ENCODE measurements around the gene S100A9.

S100A9 gene

DNA sequence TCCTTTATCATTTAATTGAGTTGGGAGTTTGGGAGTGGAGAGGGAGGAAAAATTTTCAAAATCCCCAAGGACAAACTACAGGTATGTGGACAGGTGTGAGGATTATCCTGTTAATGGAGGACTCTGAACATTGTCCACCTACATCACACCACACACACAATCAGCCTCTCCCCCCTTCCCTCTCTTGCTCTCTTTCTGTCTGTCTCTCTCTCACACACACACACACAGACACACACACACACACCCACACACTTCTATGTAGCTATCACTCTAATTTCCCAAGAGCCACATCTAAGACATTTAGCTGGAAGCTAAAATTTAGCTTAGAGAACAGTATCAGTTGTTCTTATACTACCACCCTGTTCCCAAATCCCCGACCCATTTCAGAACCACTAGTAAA, 31.7 kb downstream of the S100A9 start:
- DNase-seq (ENCODE audit: low read depth in 1 of 2, low spot score in 1 of 2), result no peak

DNA sequence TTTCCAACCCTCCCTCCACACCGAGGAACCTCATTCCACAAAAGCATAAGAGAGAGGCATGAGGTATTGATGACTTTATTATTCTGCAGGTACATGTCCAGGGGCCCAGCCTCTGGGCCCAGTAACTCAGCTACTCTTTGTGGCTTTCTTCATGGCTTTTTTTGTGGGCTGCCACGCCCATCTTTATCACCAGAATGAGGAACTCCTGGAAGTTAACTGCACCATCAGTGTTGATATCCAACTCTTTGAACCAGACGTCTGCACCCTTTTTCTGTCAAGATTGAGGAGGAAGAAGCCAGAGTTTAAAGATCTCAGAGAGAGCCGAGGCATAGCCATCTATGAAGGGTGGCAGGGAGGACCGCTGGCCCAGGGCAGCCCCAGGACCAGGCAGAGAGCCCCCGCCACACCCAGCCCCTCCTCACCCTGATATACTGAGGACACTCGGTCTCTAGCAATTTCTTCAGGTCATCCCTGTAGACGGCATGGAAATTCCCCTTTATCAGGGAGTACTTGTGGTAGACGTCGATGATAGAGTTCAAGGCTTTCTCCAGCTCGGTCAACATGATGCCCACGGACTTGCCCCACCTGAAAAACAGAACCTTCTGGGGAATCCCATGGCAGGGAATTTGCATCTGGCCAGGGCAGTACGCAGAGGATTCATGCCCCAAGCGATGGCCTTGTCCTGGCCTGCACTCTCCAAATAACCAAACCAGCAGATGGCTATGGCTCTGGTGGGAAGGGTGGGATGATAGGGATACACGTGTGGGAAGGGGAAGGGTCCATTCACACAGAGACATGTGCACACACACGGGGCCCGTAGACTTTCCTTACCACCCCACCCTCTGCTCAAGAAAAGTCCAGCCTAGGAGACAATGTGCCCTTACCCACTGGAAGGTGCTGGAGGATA, 32.6 kb downstream of the S100A9 start:
- no peak for DNase-seq (ENCODE audit: low read depth in 1 of 2, low spot score in 1 of 2)

DNA sequence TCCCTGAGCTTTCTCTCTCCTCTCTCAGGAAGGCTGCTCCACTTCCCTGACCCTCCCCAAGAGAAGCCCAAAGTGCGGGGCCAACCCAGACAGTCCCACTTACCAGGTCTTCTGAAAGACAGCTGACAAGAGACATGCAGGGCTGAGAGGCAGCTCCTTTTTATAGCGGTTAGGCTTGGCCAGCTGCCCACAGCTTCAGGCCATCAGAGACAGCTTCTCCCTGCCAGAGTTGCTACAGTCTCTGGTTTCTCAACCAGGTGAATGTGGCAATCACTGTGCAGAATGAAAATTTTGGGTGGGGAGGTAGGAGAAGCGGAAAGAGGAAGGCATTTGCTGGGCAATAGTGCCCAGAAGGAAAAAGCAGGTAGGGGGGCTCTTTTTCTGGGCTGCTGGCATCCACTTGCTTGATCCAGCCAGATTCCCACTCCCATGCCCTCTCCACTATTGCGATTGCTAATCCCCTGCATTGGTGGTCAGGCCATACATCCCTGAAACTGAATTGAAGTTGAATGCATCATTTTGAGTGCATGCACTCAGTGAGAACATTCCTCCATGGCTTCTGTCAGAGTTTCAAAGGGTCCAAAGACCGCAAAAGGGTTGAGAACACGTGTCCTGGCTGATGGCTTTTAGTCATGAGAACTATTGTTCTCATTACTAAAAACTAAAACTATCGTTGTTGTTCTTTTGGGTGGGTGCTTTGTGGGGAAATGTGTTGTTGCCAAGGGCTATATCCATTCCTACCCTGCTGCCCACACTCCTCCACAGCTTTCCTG, 33.5 kb downstream of the S100A9 start, which contains the start of gene S100A8:
Gene S100A8 (minus strand): TSS at position 136 of the 773 bp plus-strand sequence. CDS start 538 bp downstream, outside the sequence.
- DNase-seq (ENCODE audit: low read depth in 1 of 2, low spot score in 1 of 2), result no peak

DNA sequence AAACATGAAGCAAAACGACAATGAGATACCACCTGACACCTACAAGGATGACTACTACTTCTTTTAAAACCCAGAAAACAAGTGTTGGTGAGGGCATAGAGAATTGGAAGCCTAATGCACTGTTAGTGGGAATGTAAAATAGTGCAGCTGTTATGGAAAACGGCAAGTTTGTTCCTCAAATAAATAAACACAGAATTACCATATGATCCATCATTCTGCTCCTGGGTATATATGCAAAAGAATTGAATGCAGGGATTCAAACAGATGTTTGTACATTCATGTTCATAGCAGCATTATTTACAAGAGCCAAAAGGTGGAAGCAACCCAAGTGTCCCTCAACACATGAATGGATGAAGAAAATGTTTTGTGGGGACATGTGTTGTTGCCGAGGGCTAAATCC, 34.6 kb downstream of the S100A9 start:
- DNase-seq (ENCODE audit: low read depth in 1 of 2, low spot score in 1 of 2), result no peak

DNA sequence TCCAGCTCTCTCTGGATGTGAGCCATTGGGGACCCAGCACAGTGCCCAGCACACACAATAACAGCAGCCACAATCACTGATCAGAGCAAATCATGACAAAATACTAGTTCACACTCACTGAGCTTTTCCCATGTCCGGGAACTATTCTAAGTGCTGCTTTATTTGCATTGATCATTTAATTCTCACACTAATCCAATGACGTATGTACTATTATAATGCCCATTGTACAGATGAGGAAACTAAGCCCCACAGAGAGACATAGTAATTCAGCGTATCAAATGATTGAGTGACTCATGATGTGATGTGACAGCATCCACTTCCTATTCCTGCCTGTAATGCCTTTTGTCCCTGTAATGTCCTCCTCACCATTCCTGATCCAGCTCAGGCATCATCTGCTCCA, 35.2 kb downstream of the S100A9 start:
- DNase-seq (ENCODE audit: low read depth in 1 of 2, low spot score in 1 of 2), result no peak

DNA sequence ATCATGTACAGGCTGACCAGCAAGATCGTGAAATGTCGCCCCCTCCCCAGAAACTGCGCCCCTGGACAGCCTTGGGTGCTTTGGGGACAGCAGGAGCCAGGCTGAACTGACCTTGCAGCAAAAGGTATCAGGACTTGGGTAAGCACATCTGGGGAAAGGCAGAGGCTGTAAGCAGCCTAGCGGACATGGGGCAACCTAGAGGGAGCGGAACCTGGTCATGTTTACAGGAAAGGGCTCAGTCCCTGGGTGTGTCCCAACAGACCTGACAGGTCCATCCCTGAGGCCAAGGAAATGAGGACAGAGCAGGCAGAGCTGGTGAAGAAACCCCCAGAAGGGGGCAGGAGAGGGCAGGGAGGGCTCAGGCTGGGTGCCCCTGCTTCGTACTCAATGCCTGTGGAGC, 36.3 kb downstream of the S100A9 start:
- no peak for DNase-seq (ENCODE audit: low read depth in 1 of 2, low spot score in 1 of 2)

DNA sequence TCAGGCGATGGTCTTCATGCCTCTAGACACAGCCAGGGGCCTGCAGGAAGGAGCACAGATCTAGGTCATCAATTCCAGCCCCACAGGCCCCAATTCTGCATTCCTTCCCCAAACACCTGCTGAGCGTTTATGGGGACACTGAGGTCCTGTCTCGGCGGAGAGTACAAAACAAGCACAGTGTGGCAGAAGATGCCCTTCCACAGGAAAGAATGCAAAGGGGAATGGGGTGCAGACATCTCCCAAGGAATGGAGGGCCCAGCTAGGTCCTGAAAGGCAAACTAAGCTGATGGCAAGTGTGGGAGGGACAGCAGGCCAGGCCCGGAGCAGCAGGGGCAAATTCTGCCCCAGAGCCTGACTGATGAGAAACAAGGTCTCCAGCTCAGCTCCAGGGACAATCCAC, 36.7 kb downstream of the S100A9 start:
- no peak for DNase-seq (ENCODE audit: low read depth in 1 of 2, low spot score in 1 of 2)

DNA sequence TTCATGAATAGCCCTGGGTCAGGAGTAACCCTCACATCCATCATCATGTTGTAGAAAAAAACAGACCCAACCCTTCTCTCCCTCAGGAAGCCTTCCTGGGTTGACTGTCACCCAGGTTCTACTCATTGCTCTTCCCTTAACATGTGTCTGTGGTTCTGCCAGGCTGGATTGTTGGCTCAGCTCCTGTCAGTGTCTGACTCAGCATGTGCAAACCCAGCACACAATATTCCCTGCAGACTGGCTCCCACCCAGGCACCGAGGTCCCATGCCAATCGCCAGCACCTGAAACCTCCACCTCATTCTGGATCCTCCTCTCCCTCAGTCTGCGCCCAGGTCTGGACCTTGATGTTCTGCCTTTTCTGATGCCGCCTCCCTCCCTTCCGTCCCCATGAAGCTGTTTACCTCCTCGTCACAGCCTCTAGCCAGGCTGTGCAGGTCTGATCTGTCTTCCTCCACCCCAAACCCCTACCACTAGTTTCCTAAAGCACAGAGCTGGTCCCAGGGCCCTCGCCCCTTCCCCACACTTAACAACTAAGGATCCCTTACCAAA, 37.6 kb downstream of the S100A9 start:
- DNase-seq (ENCODE audit: low read depth in 1 of 2, low spot score in 1 of 2), result no peak

DNA sequence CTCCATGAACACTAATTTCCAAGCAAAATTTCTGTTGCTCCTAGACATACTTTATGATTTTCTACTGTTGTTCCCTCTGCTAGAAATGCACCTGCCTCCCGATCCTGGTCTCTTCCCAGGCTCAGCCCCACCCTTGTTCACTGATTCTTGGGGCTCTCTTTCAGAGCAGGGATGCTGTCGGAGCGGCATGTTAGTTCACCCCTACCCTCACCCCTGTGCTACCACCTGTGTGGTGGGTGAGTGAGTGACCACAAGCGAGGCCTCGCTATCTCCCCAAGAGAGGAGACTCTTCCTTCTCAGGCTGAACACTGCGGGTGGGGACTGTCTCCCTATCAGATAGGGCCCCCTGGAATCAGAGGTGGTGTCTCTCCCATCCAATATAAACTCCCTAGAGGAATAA, 38.1 kb downstream of the S100A9 start:
- no peak for DNase-seq (ENCODE audit: low read depth in 1 of 2, low spot score in 1 of 2)

DNA sequence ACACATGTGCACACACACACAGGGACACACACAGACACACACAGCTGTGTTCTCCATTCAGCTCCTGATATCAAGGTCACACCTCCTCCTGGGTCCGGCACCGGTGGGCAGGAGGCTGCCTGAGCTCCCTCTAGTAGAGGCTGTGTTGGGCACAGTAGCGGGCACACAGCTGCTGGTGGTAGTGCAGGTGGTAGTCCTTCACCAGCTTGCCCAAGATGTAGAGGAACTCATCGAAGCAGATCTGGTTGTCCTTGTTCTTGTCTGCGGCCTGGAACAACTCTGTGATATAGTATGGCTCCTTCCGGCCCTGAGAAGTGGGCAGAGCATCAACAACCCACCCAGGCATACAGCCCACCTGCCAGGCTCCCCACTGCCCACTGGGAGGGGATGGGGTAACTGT, 38.8 kb downstream of the S100A9 start:
- DNase-seq (ENCODE audit: low read depth in 1 of 2, low spot score in 1 of 2), result no peak

DNA sequence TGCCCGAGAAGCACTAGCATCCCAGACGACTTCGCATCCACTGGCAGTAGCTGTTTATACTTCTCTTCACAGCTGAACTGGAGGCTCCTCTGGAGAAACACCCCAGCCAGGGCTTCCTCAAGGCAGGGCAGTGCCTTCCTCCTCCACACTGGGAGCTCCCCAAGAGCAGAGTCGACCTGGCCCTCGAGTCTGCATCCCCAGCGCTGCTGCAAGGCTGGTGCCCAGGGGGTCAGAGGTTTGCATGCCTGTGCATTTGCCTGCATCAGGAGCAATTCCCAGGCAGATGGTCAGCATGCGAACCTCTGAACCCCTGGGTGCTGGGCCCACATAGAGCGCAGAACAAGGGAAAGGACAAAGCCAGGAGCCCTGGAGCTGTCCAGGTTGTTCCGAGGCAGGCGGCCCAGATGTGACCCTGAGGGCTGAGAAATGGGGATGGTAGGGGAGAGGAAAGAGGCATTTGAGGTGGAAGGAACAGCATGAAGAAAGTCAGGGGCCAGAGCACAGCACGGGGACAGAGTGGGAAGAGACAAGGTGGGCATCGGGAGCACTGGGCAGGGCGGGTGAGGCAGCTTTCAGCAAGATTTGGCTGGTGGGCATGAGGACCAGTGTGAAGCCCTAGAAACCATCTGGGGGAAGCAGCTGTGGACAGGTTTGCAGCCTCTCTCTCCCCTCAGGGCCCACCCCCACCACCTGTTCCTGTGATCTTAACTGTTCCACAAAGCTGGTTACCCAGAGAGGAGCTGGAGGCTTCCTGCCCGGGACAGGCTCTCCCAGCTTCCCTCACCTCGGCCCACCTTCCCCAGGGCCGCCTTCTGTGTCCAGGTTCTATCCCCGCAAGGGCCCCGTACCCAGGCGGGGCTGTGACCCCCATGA, 39.6 kb downstream of the S100A9 start:
- DNase-seq (ENCODE audit: low read depth in 1 of 2, low spot score in 1 of 2), result no peak

DNA sequence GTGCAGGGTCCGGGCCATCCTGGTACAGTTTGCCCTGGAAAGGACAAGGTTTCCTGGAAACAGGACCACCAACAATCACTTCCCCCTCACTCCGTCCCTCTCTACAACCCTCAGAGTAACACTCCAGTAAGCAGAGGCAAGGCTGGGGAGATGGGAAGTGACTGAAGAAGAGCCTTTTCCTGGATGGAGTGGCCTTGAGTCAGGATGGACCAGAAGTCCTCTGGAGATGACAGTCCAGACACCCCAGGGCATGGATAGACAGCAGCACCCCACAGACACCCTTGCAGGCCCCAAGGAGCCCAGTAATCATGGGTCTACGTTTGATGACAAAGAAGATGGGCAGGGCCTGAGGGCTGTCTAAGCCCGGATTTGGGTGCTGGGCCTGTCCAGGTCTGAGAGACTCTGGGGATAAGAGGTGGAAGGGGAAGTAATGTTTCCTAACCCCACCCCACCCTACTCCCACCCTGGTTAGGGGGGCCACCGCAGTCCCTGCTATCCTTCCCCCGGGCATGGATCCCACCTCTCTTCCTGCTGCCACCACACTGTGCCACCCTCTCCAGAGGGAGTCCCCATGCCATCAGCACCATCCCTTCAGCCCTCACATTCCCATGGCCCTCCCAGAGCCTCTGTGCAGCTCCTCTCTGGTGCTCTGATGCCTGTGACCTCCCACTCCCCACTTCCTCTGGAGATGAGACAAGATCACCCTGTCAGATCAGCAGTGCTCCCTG, 40.4 kb downstream of the S100A9 start:
- DNase-seq (ENCODE audit: low read depth in 1 of 2, low spot score in 1 of 2), result no peak

DNA sequence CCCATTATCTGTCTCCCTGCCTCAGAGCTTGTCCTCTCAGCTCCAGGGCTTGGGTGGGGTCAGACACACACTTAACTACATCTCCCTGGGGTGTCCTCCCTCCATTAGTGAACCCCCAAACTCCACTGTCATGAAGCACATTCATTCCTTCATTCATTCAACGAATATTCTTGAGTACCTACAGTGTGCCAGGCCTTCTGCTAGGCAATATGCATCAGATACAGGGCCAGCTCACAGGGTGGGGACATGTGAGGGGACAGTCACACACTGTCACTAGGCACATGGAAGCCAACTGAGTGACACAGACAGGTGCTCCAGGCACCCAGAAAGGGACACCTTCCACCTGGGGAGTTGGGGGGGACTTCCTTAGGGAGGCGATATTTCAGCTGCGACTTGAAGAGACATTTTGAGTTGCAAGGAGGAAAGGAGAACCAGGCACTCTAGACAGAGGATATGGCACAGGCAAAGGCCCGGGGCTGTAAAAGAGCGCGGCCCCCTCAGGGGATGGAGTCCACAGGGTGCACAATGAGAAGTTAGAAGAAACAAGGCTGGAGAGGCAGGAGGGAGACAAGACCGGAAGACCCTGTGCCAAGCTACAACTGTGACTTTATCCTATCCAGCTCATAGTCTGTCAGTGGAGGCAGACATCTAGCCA, 41.9 kb downstream of the S100A9 start:
- no peak for DNase-seq (ENCODE audit: low read depth in 1 of 2, low spot score in 1 of 2)

DNA sequence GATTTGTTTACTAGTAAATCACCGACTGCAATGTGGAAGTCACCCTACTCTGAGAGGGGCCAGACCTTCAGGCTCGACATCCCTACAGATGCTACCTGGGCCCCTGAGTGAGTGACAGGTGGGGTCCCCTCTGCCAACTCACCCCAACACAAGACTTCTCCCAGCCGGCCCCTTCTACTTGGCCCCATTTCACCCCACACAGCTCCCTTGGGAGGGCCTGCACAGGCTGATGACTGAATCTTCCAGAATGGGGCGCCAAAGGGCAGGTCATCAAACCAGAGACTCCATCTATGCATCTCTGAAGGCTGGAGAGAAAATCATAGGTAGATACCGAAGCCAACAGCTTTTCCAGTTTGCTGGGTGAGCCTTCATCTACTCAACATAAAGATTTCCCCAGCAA, 42.6 kb downstream of the S100A9 start:
- no peak for DNase-seq (ENCODE audit: low read depth in 1 of 2, low spot score in 1 of 2)

DNA sequence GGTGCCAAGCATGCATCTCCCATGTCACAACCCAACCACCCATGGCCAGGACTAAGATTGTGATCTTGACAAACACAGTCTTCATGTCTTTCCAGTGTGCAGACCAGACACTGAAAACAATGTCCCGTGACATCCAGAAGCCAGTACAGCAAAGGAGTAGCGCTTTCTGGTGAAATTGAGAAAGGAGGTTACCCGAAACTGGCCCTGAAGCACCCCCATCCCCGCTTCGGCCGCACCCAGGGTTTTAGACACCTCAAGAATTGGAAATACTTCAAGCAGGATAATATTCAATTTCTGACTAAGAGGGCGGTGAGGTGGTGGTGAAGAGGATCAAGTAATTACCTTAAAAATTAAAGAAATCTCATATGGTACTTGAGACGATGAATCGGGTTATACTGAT, 43.8 kb downstream of the S100A9 start:
- DNase-seq (ENCODE audit: low read depth in 1 of 2, low spot score in 1 of 2), result no peak

DNA sequence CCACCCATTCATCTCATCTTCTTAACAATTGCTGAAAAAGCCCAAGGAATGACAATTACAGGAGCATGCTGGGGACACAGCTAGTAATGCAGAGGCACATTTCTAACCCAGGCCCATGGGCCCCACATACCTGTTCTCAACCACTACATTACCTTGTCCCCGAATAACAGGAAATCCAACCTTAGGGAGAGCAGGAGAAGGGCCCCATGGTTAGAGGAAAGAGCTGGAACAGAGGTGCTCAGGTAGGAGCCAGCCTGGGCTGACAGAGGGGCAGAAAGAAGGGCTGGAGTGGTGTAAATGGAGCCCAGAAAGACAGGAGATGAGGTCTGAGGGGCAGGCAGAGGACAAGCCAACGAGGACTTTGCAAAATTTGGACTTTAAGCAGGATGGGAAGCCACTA, 44.6 kb downstream of the S100A9 start:
- DNase-seq (ENCODE audit: low read depth in 1 of 2, low spot score in 1 of 2), result no peak

DNA sequence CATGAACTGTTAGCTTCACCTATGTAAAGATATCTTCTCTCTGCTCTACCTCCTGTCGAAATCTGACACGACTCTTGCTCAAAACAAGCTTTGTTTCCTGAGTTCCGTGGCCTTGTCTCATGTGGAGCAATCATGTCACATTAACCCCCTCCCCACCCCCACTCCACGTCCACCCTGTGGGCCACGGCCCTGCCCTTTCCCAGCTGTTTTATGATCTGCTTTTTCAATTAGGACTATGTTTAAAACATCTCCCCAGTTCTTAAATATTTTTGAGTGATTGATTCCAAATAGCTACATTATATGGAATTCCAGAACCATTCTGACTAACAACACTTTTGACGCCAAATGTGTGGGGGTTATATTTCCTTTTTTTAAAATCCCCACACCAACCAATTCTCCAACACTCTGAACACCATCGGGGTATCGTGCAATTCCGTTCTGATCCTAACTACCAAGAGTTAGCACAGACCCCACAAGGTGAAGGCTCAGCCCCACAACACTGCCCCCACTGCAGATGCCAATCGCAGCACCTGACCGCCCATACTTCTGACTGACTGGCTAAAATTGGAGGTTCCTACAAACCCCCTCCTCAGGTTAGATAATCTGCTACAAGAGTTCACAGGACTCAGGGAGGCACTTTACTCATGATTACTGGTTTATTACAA, 45.9 kb downstream of the S100A9 start:
- DNase-seq (ENCODE audit: low read depth in 1 of 2, low spot score in 1 of 2), result no peak

DNA sequence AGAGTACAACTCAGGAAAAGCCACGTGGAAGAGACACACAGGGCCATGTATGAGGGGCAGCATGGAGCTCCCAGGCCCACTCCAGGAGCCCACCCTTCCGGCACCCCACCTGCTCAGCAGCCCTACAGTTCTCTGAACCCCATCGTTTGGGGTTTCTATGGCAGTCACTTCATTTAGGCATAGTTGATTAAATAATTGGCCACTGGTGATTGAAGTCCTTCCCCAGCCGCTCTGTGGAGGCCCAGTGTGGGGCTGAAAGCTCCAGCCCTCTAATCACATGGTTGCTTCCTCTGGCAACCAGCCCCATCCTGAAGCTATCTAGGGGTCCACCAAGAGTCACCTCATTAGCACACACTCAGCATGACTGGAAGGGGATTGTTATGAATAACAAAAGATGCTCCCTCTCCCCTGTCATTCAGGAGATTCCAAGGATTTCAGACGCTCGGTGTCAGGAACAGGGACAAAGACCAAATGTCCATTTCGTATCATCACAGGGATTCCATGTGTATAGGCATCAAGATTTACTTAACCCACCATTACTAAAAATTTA, 46.5 kb downstream of the S100A9 start:
- DNase-seq (ENCODE audit: low read depth in 1 of 2, low spot score in 1 of 2), result no peak

DNA sequence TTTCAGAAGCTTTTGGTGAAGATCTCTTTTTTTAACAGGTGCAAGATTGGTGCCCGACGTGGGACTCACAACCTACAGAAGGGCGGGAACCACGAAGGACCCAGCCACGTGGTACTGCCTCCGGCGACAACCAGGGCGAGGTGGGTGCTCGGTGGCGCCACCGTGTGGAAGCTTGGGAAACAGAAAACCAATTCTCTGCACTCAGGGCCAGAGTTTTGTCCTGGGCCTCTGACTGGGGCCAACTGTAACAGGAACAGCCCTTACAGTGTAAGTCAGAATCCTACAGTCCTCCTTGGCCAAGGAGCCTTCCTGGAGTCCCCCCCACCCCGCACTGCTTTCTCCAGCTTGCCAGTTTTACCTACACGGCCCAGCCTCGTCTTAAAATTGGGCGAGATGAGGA, 47.1 kb downstream of the S100A9 start:
- peak; percentile 28 to 49 for DNase-seq (ENCODE audit: low read depth in 1 of 2, low spot score in 1 of 2)
